HG03139 (cell line): ENCODE measurements around the gene DIAPH2.

Experiments
- ATAC-seq: cut with Tn5 transposase; IDR thresholded peaks from one replicate; pipeline ENCODE4 v1.9.1; 2021; ENCODE audit not compliant: unreplicated experiment

Gene DIAPH2

GRCh38 chrX:97155816-97156215, 471.2 kb downstream of the DIAPH2 start:
- ATAC-seq: no peak

- ATAC-seq: no peak
Measured at GRCh38 chrX:97158269-97158668, 473.6 kb downstream of the DIAPH2 start.

GRCh38 chrX:97159916-97160800, 475.5 kb downstream of the DIAPH2 start:
- no peak for ATAC-seq

GRCh38 chrX:97167333-97167732, 482.7 kb downstream of the DIAPH2 start:
- no peak for ATAC-seq

- no peak for ATAC-seq
Measured at GRCh38 chrX:97168646-97169045, 484.0 kb downstream of the DIAPH2 start.

DNA sequence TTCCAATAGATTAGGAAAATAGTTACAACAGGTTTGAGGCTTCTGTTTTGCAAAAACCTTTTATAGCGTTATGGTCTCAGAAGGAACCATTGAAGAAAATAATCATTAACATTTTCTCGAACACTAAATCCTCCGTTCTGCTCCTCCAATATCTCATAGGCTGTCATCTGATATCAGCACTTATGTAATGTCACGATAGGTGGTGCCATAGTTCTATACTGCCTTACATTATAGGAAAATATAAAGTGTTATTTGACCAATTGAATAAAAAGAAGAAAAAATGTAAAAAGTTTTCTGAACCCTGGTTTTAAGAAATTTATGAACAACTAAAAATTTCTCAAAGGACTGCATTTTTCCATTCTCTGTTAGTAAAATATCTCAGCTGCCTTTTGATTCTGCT, 490.5 kb downstream of the DIAPH2 start:
- no peak for ATAC-seq

DNA sequence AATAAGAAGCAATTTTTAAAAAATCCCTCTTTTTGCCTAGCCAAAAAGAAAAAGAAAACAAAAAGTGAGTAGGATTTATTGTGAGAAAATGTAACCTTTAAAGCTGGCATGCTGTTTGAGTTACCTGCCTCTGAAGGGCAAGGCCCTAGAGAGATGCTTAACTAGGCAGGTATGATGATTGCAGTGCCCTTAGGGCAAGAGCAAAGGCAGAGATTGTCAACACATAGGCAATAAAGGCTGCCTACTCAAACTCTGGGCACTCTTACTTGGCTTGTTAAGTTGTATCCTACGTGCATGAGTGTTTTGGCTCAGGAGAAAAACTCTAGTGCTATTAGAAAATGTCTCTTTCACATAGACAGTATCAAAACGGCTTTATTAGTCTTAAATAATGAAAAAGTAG, 505.0 kb downstream of the DIAPH2 start:
- ATAC-seq: no peak

DNA sequence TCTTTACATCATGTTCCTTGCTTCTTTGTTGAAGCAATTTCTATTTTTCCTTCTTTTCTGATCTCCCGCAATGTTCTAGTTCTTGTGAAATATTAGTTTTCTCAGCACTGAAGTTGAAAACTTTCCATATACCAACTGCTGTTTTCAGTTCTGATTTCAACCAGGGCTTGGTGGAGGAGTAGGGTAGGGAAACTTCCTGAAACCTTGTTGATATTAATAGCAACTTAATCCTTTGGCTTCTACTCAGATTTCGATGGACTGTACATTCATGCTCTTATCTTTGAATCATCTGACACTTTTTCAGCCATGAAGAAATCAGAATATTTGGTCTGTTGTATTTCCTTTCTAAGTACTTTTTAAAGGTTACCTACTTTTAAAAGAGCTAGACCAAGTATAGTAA, 514.9 kb downstream of the DIAPH2 start:
- ATAC-seq: no peak

DNA sequence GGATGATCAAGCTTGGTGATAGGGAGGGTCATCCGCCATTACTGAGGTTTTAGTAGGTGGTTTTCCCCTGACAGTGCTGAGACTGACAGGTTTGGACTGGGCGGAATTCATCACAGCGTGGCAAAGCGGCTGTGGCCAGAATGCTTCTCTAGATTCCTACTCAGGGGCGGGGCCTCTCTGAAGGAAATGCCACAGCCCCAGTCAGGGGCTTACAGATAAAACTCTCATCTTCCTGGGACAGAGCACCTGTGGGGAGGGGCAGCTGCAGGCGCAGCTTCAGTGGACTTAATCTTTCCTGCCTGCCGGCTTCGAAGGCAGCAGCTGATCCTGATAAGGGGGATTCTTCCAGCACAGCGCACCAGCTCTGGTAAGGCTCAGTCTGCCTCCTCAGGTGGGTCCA, 515.8 kb downstream of the DIAPH2 start:
- no peak for ATAC-seq

- no peak for ATAC-seq
Measured at GRCh38 chrX:97210501-97210900, 525.9 kb downstream of the DIAPH2 start.

- no peak for ATAC-seq
Measured at GRCh38 chrX:97211070-97211469, 526.4 kb downstream of the DIAPH2 start.

- ATAC-seq: no peak
Measured at GRCh38 chrX:97215186-97215585, 530.5 kb downstream of the DIAPH2 start.

- no peak for ATAC-seq
Measured at GRCh38 chrX:97224148-97224547, 539.5 kb downstream of the DIAPH2 start.

- no peak for ATAC-seq
Measured at GRCh38 chrX:97229318-97229717, 544.7 kb downstream of the DIAPH2 start.

- no peak for ATAC-seq
Measured at GRCh38 chrX:97230948-97231347, 546.3 kb downstream of the DIAPH2 start.

GRCh38 chrX:97234471-97235081, 549.9 kb downstream of the DIAPH2 start:
- peak; percentile 93 for ATAC-seq

DNA sequence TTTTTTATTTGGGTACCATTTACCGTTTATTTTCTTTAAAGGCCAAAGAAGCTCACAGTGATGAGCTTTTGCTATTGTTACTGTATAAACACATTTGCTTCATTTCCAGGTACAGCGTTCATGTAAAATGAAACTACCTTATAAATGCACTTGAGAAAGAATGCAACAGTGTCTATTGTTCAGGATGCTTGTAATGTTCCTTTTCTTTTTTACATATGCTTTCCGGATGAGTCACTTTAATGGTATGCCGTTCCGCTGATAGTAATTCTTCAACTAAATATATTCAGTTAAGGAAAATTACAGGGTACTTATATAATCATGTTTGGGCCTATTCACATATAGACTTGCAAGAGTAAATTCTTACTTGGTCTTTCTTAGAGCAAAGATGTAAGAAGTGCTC, 554.0 kb downstream of the DIAPH2 start:
- no peak for ATAC-seq

DNA sequence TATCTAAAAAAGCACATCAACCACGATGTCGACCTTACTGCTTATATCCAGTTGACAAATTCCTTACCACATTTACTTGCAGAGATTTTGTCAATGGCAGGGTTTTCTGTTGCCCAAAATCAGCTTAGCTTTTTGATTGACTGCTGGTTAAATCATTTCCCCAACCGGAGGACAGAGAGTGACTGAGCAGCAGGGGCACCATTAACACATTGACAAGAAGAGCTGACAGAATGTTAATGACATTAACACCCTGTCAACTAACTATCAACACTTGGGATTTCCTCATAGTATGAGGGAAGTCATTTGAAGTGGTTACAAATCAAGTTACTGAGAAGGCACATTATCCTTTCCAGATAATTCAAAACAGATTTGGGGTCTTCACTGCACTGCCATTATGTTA, 567.5 kb downstream of the DIAPH2 start:
- no peak for ATAC-seq

GRCh38 chrX:97260679-97261078, 576.0 kb downstream of the DIAPH2 start:
- ATAC-seq: no peak

GRCh38 chrX:97266406-97267121, 581.9 kb downstream of the DIAPH2 start:
- ATAC-seq: no peak

GRCh38 chrX:97267396-97268181, 582.9 kb downstream of the DIAPH2 start:
- ATAC-seq: no peak
